ENCODE measurements around the gene TECPR2.

The TECPR2 gene

DNA sequence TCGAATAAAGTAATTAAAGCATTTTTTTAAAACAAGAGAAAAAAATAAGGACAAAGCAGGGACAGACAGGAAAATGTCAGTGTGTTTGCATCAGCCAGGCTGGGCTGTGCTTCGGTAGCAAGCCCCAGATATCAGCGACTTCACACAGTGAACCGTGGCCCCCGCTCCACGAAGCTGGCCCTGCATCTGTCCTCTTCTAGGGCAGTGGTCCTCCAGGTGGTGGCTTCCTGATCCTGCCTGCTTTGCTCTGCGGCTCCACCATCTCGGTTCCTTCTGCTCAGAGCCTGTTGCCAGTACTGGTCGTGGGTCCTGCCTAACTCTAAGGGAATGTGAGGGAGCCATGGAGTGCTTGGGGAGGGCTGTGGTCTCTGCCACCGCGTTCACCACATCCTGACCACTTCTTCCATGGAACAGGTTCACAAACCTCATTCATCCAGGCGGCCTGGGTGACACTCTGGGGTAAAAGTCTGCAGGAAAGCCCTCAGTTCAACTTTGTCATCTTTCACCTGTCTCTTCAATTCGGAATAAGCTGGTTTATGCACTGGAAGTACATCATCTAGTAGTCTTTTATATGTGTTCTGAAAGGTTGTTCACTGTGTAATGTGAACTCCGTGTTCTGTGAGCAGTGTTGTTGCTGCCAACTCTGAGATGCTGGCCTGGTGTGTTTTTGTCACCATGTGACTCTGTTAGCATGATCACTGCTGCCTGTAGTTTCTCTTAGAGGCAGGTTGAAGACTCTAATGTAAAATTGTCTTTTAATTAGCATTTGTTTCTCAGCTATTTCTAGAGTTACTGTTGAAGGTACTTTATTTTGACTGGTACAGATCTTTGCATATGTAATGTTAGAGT lies 99.0 kb downstream of the TECPR2 start:
- no peak for DNase-seq (ENCODE audit: low read depth in 2 of 2, low spot score in 1 of 2)

DNA sequence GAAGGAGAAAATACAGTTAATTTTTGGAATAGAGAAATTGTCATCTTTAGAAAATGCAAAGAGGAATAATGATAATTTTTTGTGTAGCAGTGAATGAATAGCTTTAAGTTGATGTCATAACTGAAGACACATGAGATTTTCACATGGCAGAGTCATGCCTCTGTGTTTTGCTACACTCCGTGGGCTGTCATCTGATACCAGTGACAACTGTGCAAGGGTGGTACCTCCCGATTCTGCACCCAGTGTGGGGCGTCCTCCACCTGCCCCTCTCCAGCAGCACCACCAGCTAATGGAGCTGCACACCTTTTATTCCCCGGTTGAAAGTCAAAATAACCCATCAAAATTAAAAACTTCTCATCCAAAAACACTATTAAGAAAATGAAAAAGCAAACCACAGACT lies 99.7 kb downstream of the TECPR2 start:
- no peak for DNase-seq (ENCODE audit: low read depth in 2 of 2, low spot score in 1 of 2)

DNA sequence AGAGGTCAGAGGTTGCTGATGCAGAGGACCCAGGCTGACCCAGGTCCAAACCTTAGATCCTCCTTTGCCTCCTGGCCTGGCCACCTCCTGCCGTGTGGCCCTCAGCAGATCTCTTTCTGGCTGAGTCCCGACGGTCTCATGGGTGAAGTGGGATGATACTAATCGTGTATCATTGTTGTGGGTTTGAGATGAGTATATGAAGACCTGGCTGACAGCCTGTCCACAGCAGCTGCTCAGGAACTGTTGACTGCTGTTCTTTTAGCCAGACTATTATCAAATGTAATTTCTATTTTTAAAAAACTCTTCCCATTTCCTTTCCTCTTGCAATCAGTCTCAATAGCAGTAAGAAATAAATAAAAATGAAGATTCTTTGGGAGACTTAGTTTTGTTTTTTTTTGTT lies 101.3 kb downstream of the TECPR2 start:
- no peak for DNase-seq (ENCODE audit: low read depth in 2 of 2, low spot score in 1 of 2)

DNA sequence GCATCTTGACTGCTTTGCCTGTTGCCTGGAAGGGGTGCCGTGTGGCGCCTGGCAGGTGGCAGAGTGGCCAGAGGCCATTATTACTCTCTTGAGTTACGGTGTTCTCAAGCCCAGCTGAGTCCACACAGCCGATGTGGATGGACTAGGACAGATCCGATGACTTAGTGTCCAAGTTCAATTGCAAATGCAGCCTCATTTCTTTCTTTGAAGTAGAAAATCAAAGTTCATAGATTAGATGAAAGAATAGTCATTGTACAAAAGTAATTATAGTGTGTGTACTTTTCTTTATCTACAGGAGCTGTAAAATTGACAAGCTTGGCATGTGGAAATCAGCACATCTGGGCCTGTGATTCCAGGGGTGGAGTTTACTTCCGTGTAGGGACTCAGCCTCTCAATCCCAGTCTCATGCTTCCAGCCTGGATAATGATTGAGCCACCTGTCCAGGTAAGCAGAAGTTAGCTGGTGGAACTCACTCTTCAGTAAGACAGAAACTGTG lies 102.2 kb downstream of the TECPR2 start:
- no peak for DNase-seq (ENCODE audit: low read depth in 2 of 2, low spot score in 1 of 2)

DNA sequence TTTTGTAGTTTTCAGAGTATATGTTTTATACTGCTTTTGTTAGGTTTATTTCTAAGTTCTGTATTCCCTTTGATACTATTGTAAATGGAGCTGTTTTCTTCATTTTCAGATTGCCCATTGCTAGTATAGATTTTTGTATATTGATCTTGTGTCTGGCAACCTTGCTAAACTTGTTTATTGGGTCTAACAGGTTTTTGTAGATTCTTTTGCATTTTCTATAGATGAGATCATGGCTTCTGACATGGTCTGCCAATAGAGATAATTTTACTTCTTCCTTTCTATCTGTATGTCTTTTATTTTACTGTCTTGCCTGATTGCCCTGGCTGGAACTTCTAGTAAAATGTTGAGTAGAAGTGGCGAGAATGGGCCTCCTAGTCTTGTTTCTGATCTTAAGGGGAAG lies 106.5 kb downstream of the TECPR2 start:
- DNase-seq (ENCODE audit: low read depth in 2 of 2, low spot score in 1 of 2) = no peak

DNA sequence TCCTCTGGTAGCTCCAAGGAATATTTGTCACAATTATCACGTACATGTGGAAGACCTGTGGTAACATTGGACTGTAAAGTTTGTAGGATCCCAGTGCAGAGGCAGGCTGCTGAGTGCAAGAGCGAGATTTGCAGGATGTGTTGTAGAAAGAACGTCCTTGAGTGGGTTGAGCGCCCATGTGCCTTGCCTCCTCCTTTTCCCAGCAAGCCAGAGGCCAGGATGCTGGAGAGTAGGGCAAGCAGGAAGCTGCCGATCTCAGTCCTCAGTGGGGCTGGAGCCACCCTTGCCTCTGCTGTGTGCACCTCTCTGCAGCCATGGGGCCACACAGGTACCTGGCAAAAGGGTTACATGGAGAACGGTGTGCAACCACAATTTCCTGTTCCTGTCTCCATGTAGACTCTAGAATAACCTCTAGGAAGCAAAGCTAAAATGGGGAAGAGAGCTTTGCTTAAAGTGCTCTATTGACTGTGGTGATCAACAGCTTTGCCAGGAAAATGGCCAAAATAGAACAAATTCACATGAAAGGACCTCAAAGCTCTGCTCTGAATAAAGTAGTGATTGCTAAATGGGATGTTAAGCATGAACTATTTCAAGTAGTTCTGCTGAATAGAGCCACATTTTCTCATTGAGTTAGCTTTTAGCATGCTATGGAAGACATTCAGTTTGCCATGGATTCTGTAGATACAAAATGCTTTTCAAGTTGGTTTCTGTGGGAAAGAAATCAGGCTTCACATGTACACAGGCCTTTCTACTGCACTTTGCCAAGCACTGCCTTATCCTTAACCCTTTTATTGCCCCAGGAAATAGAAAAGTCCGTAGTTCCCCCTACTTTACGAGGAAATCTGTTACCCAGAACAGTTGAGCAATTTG lies 109.4 kb downstream of the TECPR2 start:
- no peak for DNase-seq (ENCODE audit: low read depth in 2 of 2, low spot score in 1 of 2)

DNA sequence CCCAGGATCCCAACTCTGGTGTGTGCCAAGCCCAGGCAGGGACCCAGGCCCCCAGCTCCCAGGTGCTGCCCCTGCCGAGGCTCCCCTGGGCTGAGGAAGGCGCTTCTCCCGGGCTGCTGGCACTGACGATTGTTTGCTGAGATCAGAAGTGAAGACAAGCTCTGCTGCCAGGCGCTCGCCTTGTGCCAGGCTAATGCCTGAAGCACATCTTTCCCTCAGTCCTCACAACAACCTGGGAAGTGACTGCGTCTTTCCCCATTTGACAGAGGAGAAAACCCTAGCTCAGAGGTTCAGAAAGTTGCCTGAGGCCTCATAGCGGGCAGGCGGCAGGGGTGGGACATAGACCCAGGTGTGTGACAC lies 110.0 kb downstream of the TECPR2 start:
- no peak for DNase-seq (ENCODE audit: low read depth in 2 of 2, low spot score in 1 of 2)

DNA sequence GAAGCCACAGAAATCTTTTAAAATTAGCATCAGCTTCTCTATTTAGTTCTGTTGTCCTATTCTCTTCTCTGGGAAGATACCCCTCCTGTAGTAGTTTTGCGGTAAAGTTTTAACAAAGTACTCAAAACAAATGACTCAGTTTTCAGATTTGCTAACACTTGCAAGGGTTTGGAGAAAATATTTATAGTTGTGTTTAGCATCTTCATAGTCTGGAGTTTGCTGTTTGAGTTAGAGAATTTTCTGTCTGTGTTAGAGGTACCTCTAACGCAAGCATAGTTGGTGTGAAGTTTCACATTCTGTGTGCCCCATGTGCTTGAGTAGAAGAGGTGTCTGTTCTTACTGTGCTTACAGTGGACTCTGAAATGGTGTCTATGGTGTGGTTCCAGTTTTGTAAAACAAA lies 110.8 kb downstream of the TECPR2 start:
- DNase-seq (ENCODE audit: low read depth in 2 of 2, low spot score in 1 of 2) = no peak

DNA sequence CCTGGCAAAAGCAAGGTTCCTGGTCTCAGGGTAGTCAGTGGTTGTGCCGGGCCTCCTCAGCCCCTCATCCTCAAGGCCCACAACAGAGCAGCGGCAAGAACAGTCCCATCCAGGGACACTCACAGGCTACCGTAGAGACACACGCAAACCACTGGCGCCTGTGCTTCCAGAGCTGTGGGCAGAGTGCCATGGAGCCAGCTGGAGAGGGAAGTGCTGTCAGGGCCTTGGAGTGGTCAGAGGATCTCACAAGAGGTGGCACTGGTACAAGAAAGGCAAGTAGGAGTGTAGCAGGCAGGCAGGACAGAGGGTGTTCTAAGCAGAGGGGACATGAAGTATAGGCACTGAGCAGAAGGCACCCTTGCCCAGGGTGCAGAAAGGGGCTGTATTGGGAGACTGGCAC lies 112.2 kb downstream of the TECPR2 start:
- DNase-seq (ENCODE audit: low read depth in 2 of 2, low spot score in 1 of 2) = no peak

DNA sequence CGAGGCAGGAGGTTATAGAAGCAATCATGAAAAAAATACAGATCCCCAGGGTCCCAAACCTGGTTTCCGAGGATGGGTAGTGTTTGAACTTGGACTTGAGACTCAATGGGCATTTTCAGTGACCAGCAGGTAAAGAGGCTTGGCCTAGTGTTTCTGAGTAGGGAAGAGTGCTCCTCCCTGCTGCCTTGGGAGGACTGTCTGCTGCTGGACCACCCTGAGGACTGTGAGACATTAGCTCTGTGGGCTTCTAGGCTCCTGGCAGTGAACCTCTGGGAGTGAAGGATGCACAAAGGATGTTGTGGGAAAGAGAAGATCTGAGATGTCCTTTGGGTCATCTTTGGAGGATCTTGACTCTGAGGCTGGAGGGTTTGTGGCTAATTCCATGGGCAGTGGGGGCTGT lies 116.4 kb downstream of the TECPR2 start:
- DNase-seq (ENCODE audit: low read depth in 2 of 2, low spot score in 1 of 2) = no peak

DNA sequence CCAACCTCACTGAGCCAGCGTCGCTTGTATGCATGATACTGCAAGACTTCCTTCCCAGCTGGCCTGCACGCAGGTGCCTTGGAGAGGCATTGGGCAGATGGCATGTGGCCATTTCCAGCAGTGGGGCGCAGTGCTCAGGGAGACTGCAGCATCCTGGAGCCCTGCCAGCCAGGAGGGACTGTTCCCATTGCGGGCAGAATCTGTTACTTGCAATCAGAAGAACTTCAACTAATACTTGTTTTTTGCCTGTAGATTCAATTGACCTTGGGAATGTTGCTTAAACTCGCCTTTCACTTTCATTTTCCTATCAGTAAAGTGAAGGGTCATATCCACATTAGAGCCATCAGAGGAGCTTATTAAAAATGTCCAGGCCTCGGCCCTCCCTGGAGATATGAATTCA lies 117.0 kb downstream of the TECPR2 start:
- no peak for DNase-seq (ENCODE audit: low read depth in 2 of 2, low spot score in 1 of 2)

DNA sequence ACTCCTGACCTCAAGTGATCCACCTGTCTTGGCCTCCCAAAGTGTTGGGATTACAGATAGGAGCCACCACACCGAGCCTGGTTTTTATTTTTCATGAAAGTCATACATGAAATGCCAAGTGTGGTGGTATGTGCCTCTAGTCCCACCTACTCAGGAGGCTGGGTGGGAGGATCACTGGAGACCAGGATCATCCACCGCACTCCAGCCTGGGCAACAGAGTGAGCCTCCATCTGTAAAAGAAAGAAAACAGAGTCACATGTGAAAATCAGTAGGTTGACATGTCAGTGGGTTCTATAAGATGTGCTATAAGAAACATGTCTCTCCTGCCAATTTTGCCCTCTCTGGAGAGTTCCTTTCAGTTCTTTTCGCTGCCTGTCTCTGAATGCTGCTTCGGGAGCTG lies 118.6 kb downstream of the TECPR2 start:
- DNase-seq (ENCODE audit: low read depth in 2 of 2, low spot score in 1 of 2) = no peak

DNA sequence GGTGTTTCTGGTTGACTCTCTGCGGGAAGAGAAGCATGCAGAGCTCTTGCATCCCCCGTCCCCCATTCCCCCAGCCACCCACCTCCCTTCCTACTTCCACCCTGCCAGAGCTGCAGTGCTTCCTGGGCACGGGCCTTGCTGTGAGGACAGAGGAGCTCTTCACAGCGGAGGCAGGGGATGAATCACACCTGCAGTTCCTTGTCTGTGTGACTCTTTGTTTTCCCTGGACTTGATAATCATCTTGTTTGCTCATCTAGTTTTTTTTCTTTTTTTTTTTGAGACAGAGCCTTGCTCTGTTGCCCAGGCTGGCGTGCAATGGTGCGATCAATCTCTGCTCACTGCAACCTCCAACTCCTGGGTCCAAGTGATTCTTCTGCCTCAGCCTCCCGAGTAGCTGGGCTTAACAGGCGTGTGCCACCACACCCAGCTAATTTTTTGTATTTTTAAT lies 119.1 kb downstream of the TECPR2 start:
- no peak for DNase-seq (ENCODE audit: low read depth in 2 of 2, low spot score in 1 of 2)

DNA sequence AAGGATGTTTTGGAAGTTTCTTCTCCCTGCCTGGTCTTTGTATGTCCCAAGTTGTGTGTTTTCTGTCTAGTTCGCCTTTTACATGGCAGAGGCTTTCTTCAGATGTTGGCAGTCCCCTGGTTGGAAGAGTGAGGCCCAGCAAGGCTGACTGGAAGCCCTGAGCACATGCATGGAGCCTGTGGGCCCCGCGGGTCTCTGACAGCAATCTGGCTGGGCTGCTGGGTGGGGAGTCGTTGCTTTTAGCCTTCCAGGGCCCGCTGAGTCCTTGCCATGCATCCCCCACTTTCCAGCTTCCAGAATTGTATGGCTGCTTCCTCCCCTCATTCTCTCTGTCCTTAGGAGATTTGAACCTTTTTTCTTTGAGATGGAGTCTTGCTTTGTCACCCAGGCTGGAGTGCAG lies 121.6 kb downstream of the TECPR2 start:
- DNase-seq (ENCODE audit: low read depth in 2 of 2, low spot score in 1 of 2) = no peak

DNA sequence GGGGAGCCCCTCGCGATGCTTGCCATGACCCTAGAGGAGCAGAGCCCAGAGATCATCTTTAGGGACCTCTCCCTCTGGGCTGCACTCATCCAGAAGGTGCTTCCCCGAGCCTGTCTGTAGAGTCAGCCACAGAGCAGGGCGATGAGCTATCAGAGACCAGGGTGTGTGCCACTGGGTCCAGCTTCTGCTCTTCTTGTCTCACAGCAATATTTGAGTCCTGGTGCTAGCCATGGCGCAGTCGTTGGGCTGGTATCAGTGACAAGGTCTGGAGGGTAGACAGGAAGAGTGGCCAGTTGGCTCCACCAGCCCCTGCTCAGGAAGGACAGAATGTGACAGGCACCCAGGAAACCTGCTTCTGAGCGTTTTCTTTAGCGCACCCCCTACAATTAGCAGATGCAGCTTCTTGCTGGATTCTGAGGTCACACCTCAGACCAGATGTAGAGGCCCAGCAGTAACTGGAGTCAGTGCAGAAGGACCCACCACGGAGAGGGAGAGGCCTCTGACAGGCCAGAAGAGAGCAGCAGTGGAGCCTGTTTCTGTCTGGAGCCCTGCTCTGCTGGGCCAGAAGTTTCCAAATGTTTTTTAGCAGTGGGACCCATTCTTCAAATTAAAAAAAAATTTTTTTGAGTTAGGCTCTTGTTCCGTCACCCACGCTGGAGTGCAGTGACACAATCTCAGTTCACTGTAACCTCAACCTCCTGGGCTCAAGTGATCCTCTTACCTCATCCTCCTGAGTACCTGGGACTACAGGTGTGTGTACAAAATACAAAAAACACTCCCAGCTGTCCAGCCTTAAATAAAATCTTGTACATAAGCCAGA lies 123.2 kb downstream of the TECPR2 start:
- no peak for DNase-seq (ENCODE audit: low read depth in 2 of 2, low spot score in 1 of 2)

DNA sequence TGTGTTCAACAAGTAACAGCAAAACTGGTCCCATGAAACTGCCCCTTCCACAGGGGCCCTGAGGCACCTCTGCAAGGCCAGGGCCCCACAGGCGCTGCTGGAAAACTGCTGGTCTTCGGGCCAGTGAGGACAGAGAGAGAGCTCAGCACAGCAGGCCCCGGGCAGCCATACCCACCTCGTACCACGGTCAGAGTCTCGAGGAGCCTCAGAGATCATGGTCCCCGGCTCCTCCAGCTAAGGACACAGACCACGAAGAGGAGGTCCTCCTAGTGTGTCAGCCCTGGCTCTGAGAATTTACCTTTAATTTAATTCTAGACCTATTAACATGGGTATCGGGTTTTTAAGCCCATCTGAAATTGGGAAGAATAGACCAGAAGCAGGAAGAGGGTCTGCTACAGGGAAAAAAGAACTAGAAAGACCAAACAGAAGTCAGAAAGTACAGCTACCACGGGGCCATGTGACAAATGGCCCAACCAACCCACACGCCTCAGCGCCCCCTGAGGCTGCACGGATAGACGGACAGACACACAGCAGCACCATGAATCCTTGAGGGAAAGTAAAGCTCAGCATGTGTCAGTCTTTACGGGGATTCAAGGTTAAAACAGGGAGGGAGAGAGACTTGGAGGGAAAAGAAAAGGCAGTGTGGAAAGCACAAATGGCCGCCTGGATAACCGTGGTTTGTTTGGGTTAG lies 123.9 kb downstream of the TECPR2 start:
- DNase-seq (ENCODE audit: low read depth in 2 of 2, low spot score in 1 of 2) = no peak

DNA sequence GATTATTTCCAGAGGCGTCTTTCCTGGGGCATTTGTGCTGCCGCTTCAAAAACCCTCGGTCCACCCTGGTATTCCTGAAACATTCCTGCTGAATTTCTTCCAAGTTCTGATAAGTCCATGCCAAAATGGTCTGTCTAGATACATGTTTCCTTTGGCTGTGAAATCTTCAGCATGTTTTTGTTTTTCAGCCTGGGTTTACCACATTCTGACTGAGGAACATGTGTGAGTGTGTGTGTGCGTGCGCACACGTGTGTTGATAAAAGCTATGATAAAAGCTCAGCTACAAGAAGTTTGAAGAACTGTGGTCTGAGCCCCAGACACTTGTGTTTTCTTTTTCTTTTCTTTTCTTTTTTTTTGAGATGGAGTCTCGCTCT lies 124.5 kb downstream of the TECPR2 start:
- DNase-seq (ENCODE audit: low read depth in 2 of 2, low spot score in 1 of 2) = no peak

DNA sequence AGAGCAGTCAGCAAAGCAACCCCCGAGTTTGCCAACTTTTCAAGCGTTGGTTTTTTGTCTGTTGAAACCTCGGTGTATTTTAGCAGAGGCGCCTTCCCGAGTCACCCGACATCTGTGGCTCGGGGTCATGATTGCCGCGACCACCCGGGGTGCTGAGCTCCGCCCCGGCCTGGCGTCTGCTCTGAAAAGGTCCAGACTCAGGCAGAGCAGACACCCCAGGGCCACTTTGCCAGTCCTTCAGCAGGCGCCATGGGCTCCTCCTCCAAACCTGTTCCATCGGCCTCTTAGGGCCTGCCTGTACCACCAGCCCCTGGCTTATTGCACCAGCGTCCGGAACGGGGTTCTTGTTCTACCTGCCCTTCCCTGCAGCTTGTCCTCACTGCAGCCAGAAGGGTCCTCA lies 127.7 kb downstream of the TECPR2 start:
- DNase-seq (ENCODE audit: low read depth in 2 of 2, low spot score in 1 of 2) = no peak

DNA sequence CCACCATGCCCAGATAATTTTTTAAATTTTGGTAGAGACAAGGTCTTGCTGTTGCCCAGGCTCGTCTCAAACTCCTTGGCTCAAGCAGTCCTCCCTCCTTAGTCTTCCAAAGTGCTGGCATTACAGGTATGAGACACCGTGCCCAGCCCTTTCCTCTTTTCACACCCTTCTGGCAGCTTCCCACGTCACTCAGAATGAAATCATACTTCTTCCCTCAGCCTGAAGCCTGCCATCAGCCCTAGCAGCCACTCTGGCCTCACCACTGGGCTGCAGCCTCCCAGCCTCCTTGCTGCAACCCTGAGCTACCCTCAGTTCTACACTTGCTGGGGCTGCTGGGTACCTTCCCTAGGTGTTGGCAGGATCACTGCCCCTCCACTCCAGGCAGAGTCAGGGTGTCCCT lies 128.6 kb downstream of the TECPR2 start:
- no peak for DNase-seq (ENCODE audit: low read depth in 2 of 2, low spot score in 1 of 2)

DNA sequence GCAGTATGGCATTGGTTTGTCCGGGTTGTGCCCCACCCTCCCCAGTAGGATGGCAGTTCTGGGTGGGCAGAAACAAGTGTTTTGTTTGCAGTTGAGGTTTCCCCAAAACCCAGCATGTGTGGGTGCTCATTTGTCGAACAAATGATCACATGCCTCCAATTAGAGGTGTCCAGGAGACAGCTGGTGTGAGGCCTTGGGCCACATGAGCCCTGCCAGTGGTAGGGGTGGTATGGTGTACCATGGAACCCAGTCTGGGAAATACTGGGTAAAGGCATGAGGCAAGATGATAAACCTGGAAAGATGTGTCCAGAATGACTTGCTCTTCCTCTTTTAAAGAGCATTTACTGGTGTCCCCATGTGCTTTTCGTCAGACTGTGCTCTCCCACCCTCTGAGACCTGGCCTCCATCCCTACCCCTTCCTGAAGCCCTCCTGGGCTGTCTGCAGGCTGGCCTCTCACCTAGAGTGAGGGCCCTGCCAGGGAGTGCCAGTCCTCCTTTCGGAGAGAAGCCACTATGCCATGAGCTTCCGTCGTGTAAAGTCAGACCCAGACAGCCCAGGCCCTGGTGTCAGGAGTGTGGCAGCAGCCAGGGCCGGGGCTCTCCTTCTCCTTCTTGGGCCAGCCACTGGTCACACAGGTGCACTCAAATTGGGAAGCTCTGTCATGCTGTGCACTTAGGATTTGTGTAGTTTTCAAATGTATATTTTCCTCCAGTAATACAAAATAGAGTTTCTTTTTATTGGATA lies 129.2 kb downstream of the TECPR2 start:
- no peak for DNase-seq (ENCODE audit: low read depth in 2 of 2, low spot score in 1 of 2)
